ENCODE data around the gene CHST14.
"Not testable (repeated sequence)": the region's sequence is repeated elsewhere in the genome, so short reads cannot be mapped to it uniquely, and the experiment has no call there.

CHST14 gene

DNA sequence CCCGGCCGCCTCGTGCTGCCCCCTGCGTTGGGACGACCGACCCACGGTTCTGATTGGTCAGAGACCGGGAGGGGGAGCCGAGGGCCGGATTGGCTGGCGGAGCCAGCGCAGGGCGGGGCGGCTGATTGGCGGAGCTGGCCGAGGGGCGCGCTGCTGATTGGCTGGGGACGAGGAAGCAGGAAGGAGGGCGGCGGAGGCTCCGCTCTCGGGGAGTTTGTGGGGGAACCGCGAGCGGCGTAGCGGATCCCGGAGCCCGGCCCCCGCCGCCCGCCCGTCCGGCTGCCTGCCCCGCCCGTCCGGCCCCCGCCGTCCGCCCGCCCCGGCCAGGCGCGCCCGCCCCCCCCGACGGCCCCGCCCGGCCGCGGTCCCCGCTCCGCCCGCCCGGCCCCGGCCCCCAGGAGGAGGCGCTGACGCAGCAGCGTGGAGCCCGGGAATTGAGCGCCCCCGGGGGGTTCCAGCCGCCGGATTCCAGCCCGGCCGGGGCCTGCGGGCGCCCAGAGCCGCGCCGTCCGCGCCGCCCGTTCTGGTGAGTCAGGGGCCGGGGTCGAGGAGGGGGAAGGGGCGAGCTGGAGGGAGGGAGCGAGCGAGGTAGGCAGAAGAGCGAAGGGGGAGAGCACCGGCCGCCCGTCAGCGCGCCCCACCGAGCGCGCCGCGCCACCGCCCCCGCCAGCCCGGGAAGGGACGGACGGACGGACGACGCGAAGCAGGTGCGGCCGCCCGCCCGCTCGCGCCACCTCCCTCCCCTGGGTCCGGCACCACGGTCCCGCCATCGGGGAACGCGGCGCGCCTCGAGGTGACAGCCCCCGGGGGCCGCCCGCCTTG lies 29.8 kb upstream of the CHST14 start, which contains the start of gene BAHD1:
BAHD1 (plus strand) TSS at position 211 of the 822 bp plus-strand sequence. CDS start 17,512 bp downstream, outside the sequence.
- peak; percentile 95 to 97 for DNase-seq (ENCODE audit: low read depth in 2 of 2)

DNA sequence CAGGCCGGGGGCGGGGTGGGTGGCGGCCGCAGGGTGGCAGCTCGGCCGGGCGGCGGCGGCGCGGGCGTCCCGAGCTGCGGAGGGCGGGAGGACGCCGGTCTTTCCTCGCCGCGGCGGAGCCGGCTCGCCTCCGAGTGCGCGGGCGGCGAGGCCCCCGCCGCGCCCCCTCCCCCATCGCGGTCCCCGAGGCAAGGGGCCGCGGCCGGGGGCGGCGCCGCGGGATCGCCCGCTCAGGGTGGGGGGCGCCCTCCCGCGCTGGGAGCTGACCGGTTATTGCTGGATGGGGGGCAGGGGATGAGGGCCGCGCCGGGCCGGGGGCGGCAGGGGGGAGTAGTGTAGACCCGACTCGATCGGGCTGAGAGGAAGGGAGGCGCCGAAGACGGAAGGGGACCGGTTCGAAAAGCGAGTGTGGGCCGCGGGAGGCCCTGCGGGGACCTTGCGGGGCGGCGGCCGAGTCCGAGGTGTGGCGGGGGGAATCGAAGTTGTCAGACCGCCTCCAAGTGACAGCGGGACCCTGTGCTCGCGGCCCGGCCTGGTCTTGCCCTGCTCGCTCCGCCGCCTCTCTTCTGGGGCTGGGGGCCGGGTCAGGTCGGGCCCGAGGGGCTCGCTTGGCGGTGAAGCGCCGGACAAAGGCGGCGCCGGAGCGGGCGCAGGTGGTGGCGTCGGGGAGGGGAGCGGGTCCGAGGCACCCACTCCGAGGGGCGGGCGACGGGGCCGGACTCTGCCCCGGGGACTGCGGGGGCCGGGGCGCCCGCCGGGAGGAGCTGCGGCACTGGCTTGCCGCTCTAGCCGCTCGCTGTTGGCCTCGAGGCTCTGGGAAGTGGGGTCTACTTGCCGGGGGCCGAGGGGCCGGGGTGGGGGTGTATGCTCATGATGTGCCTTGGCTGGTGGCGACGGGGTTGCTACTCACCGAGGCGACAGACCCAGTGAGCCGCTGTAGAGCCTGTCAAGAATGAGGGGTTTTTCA lies 28.9 kb upstream of the CHST14 start:
- no peak for DNase-seq (ENCODE audit: low read depth in 2 of 2)

GRCh38 chr15:40443255-40443654 lies 27.5 kb upstream of the CHST14 start:
- DNase-seq (ENCODE audit: low read depth in 2 of 2) = no peak

DNA sequence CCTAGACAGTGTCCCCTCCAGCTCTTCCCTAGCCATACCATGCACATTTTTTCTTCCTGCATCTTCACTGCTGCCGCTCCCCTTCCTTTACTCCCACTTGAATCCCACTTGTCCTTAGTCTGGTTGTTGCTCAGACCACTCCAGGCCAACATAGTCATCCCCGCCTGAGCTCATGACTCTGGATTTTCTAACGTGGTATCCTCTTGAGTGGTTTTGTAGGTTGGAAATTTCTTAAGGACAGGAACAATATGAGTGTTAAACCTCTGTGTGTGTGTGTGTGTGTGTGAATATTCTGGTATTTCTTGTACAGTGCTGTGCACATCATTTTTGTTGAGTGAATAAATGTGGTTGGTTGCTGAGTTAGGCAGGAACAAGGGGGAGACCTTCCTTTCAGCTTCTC lies 26.9 kb upstream of the CHST14 start:
- DNase-seq (ENCODE audit: low read depth in 2 of 2) = no peak

DNA sequence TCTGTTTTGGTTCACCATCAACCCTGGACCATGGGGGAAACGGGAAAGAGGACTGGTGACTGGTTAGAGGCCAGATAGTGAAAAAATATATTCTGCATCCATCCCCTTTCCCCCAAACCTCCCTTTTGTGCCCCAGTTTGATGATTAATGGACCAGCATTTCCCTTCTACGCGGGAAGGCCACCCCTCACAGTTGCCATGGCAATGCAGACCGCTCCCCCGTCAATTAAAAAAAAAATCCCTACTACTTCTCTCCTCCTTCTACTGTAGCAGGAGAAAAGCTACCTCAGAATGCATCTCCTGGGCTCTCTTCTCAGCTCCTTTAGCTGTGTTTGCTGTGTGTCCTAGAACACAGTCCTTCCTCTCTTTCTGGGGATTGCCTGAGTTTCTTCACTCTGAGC lies 26.0 kb upstream of the CHST14 start:
- no peak for DNase-seq (ENCODE audit: low read depth in 2 of 2)

DNA sequence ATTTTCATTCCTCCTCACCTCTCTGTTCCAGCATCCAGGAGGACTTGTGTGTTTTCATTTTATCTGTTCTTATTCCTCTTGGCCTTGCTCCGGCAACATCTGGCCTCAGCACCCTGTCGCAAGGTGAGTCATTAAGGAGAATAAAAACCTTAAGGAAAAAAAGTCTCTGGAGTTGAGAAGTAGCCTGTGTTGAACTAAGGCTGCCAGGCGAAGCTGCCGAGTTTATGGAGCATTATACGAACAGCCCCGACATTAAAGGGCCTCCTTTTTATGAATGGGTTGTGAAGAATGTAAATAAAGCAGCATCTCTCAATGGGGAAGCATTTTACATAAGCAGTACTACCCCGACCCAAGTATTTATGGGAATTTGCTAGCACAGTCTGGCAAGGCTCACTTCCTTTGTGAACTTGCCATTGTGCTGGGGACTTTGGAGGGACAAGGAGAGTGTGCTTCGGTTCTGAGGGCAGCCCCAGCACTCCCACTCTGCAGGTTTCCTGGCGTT lies 25.3 kb upstream of the CHST14 start:
- DNase-seq (ENCODE audit: low read depth in 2 of 2) = no peak

DNA sequence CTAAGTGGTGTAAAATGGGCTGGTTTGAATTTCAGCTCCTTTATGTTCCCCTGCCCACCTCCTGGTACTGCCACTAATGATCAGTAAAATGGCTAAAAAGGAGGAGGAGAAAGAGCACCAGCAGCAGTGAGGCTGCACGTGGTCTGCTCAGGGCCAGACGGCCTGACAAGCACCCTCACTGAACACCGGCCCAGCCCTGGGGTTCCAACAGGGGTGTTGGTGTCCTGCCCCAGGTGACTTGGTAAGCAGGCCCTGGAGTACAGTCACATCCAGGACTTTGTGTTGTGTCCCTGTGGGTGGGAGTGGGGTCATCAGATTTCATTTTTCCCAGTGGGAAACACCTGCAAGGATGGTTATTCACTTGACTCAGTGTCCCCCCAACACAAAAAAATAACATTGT lies 24.6 kb upstream of the CHST14 start:
- no peak for DNase-seq (ENCODE audit: low read depth in 2 of 2)

- DNase-seq (ENCODE audit: low read depth in 2 of 2) = no peak
These were observed 22.4 kb upstream of the CHST14 start for GRCh38 chr15:40448354-40448753.

DNA sequence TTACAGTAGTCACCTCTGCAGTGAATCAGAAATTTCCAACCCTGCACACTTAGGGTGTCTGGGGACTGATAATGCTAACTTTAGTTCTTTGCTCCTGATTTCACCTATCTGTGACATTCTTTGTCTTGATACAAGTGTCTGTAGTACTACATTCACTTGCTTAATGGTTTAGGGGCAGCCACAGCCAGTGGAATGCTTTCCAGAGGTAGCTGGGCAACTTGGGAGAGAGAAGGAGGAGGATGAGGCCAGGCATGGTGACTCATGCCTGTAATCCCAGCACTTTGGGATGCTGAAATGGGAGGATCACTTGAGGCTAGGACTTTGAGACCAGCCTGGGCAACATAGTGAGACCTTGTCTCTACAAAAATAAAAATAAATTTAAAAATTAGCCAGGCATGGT lies 21.5 kb upstream of the CHST14 start:
- no peak for DNase-seq (ENCODE audit: low read depth in 2 of 2)

DNA sequence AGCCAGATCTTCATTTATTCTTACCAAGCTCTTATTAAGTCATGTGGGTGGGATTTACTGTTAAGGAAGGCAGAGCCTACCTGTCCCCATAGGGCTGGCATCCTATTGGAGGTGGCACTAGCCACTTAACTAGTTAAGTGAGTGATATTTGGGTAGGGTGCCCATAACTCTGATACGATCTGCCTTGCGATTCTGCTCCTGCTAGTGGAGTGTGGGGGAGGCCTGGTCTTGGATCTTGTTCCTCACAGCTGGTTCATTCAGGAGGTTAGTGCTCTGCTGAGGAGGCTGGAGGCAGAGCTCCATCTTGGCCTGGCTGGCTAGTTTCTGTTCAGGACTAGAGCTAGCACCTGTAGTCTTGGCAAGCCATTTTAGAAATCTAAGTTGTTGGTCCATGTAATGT lies 20.7 kb upstream of the CHST14 start:
- DNase-seq (ENCODE audit: low read depth in 2 of 2) = no peak

GRCh38 chr15:40451527-40452158 lies 19.1 kb upstream of the CHST14 start:
- no peak for DNase-seq (ENCODE audit: low read depth in 2 of 2)

DNA sequence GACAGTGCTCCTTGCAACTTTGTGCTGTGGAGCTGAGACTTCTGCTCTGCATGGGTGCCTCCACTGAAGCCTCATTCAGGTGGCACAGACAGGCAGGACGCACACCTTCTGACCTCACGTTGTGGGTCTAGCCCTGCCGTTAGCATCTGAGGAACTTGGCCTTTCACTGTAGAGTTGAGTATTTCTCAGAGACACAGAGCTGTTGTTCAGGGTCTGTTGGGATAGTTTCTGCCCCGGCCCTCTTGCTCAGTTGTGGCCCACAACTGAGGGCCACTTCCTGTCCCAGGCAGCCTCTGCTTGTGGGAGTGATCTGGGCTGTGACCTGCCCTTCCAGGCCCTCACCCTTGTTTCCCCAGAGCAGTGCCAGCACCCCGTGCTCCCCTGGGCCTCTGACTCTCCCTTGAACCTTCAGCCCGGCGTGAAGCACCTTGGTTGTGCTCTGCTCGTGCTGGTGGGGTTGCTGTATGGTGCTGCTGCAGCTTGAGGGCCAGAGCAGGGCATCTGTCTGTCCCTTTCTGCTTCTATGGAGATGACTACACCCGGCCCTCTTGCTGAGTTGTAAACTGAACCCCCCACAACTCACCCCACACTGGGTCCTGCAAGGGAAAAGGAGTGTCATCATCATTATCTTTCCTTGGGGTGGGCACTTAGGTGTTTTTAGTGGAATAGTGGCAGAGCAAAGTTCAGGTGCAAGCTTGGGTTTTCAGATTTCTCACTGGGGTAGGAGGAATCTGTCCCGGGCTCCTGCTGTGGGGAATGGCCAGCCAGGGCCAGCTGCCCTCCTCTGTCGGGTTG lies 18.3 kb upstream of the CHST14 start:
- DNase-seq (ENCODE audit: low read depth in 2 of 2) = no peak

DNA sequence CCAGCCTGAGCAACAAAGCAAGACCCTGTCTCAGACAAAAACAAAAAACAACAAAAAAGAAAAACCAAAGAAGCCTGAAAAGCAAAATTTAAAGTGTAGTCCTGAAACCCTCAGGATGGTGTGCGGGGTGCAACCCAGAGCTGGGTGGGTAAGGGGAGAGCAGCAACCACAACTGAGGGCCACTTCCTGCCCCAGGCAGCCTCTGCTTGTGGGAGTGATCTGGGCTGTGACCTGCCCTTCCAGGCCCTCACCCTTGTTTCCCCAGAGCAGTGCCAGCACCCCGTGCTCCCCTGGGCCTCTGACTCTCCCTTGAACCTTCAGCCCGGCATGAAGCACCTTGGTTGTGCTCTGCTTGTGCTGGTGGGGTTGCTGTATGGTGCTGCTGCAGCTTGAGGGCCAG lies 16.8 kb upstream of the CHST14 start:
- not testable (repeated sequence) for DNase-seq (ENCODE audit: low read depth in 2 of 2)

DNA sequence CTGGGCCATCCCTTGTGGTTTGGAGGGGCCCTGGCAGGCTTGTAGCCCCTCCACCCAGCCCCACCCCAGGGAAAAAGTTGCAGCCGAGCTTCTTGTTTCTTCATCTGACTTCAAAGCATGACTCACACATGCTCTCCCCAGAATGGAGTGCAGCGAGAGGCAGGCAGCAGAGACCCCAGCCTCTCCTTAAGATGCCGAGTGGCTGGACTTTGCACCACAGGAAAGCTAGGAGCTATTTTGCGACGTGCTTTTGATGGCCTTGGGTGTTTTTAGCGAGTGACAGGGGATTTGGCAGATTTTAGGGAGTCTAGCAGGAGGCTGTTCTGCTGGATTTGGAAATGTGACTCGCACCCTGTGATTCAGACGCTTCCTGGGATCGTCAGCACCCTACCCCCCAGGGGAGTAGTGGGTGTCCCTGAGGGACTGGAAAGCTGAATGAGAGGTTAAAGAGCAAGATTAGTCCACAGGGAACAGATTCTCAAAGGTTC lies 15.8 kb upstream of the CHST14 start:
- DNase-seq (ENCODE audit: low read depth in 2 of 2) = no peak

GRCh38 chr15:40456299-40456712 lies 14.5 kb upstream of the CHST14 start:
- DNase-seq (ENCODE audit: low read depth in 2 of 2) = no peak

GRCh38 chr15:40456738-40457137 lies 14.0 kb upstream of the CHST14 start:
- DNase-seq (ENCODE audit: low read depth in 2 of 2) = no peak

DNA sequence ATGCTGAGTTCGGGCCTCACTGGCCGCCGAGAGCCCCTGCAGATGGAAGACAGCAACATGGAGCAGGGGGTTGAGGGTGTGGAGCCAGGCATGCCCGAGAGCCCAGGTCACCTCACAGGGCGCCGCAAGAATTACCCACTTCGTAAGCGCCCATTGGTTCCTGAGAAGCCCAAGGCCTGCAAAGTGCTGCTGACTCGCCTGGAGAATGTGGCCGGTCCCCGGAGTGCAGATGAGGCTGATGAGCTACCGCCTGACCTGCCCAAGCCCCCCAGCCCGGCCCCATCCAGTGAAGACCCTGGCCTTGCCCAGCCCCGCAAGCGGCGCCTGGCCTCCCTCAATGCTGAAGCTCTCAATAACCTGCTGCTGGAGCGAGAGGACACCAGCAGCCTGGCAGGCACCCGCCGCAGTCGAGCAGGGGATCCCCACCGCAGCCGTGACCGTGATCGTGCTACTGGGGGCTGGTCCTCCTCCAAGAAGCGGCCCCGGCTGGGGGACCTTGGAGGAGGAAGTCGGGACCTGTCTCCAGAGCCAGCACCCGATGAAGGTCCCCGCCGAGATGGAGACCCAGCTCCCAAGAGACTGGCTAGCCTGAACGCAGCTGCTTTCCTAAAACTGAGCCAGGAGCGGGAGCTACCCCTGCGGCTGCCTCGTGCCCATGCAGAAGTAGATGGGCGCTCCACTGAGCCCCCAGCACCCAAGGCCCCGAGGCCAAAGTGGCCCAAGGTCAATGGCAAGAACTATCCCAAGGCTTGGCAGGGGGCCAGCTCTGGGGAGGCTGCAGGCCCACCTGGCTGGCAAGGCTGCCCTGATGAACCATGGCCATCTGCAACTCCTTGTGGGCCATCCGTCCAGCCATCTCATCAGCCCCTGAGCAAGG lies 12.1 kb upstream of the CHST14 start:
- no peak for DNase-seq (ENCODE audit: low read depth in 2 of 2)

DNA sequence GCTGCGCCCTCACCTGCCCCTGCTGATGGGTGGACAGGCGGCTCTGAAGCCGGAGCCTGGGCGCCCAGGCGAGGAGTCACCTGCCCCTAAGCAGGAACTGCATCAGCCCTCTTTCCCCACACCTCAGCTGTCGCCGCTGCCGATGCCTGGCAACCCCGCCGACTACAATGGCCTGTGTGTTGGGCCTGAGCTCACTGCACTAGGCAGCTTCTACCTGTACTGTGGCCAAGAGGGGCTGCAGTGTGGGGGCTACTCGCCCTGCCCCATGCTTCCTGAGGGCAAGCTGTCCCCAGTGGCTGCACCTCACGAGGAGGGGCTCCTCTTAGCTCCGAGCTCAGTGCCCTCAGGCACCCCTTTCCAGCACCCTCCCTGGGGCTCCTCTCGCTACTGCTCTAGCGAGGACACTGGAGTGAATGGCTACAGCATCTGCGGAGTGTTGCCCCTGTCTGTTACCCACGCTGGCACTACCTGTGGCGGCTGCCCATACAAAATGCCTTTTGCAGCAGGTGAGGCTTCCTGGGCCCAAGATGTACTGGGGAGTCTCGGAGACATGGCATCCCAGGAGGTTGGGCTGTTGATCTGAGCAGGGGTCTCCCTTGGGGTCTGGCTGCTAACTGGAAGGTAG lies 11.3 kb upstream of the CHST14 start:
- no peak for DNase-seq (ENCODE audit: low read depth in 2 of 2)

- DNase-seq (ENCODE audit: low read depth in 2 of 2) = no peak
These were observed 10.4 kb upstream of the CHST14 start for GRCh38 chr15:40460404-40460803.

All from stimulated activated CD8-positive, alpha-beta memory T cell treated with anti-CD3 and anti-CD28 coated beads, Interleukin-15, amount 100 ng/mL, for 48 hours (primary cell).